NCI-H748 (cell line): ENCODE results near the gene CYTH1.

ENCODE experiments used
- DNase-seq: peaks from one replicate; lab custom pipeline; 2025; ENCODE audit not compliant: unreplicated experiment; lab: John Stamatoyannopoulos, UW

Gene CYTH1

GRCh38 chr17:78781893-78782304, at the start of gene CYTH1:
TSS of gene CYTH1 (minus strand) at chr17:78782273. CDS start at chr17:78782223, 50 bp downstream.
- DNase-seq, result no peak

- DNase-seq, result no peak
Measured at GRCh38 chr17:78829477-78829876, 47.4 kb upstream of the CYTH1 start.

GRCh38 chr17:78828470-78829185, 46.6 kb upstream of the CYTH1 start:
- DNase-seq, result no peak

- no peak for DNase-seq
Measured at GRCh38 chr17:78826836-78827509, 44.9 kb upstream of the CYTH1 start.

- no peak for DNase-seq
Measured at GRCh38 chr17:78826421-78826820, 44.3 kb upstream of the CYTH1 start.

GRCh38 chr17:78825696-78826095, 43.6 kb upstream of the CYTH1 start:
- DNase-seq, result no peak

- DNase-seq, result no peak
Measured at GRCh38 chr17:78824240-78824639, 42.2 kb upstream of the CYTH1 start.

- DNase-seq, result no peak
Measured at GRCh38 chr17:78823282-78824046, 41.4 kb upstream of the CYTH1 start.

GRCh38 chr17:78822552-78822951, 40.5 kb upstream of the CYTH1 start:
- no peak for DNase-seq

GRCh38 chr17:78821961-78822360, 39.9 kb upstream of the CYTH1 start:
- DNase-seq, result no peak

- DNase-seq, result no peak
Measured at GRCh38 chr17:78820841-78821240, 38.8 kb upstream of the CYTH1 start.

GRCh38 chr17:78819806-78820792, 38.0 kb upstream of the CYTH1 start:
- no peak for DNase-seq

GRCh38 chr17:78819402-78819801, 37.3 kb upstream of the CYTH1 start:
- no peak for DNase-seq

GRCh38 chr17:78818932-78819331, 36.9 kb upstream of the CYTH1 start:
- DNase-seq, result no peak

- DNase-seq, result no peak
Measured at GRCh38 chr17:78818152-78818846, 36.2 kb upstream of the CYTH1 start.

GRCh38 chr17:78817123-78817522, 35.0 kb upstream of the CYTH1 start:
- no peak for DNase-seq

GRCh38 chr17:78815696-78816095, 33.6 kb upstream of the CYTH1 start:
- DNase-seq, result no peak

- DNase-seq, result no peak
Measured at GRCh38 chr17:78812855-78813254, 30.8 kb upstream of the CYTH1 start.

- DNase-seq, result no peak
Measured at GRCh38 chr17:78808163-78808562, 26.1 kb upstream of the CYTH1 start.

GRCh38 chr17:78806451-78806850, 24.4 kb upstream of the CYTH1 start:
- no peak for DNase-seq
